Epithelial cell of proximal tubule (primary cell): Measurements from ENCODE around the gene POLR2J. TPM values are rescaled to one million over a fixed set of nuclear protein-coding genes. Genes with fewer than 3 reads are reported as not detected.

Source experiments
- DNase-seq: peaks from one replicate; pipeline ENCODE4 v3.0.0-alpha.2; 2011; ENCODE audit warnings: low read depth
- H3K4me3 ChIP-seq: 2 replicates; pipeline ENCODE4 v1.5.1; 2011; ENCODE audit warnings: low read depth, mild to moderate bottlenecking, low read length
- total RNA-seq: library from RNA; depleted of rRNA; stranded (reverse); fragments of >200 nt; gene quantifications from 2 replicates; pipeline ENCODE4 v1.2.3, GENCODE V29; 2015
- TF ChIP-seq, protein P1 (sequence below): conservative IDR thresholded peaks from 2 replicates; pipeline ENCODE4 v1.5.1; 2012; ENCODE audit warnings: low read depth, mild to moderate bottlenecking, low read length

Gene POLR2J
- total RNA-seq, 1 donor from 2014 or later: 32.8 TPM

DNA sequence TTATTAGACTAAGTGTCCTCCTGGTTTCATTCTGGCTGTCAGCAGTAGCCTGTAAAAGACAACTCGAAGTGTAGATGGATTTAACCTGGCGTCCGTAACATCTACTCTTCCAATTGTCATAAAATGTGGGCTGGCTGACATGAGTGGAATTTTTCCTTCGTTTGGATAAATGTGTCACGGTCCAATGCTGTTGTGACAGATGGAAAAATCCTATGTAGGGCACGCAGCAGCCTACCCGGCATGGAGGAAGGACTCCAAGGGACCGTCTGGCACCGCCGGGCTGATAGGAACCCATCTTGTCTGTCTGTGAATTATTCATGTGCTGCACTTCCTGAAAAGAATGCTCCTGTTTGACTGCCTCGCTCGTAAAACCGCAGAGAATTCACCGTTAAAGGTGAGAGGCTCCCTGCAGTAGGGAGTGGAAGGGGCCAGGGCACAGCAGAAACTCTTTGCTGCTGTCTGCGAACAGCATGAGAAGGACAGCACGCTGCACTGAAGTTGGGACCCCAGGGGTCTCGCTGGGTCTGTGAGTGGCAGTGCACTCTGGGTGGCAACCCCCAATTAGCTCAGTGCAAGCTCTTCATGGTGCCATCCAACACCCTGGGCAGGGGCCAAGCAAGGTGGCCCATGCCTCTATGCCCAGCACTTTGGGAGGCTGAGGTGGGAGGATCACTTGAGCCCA is 47.0 kb downstream of the POLR2J start:
- no peak for DNase-seq
- TF ChIP-seq, protein P1, sequence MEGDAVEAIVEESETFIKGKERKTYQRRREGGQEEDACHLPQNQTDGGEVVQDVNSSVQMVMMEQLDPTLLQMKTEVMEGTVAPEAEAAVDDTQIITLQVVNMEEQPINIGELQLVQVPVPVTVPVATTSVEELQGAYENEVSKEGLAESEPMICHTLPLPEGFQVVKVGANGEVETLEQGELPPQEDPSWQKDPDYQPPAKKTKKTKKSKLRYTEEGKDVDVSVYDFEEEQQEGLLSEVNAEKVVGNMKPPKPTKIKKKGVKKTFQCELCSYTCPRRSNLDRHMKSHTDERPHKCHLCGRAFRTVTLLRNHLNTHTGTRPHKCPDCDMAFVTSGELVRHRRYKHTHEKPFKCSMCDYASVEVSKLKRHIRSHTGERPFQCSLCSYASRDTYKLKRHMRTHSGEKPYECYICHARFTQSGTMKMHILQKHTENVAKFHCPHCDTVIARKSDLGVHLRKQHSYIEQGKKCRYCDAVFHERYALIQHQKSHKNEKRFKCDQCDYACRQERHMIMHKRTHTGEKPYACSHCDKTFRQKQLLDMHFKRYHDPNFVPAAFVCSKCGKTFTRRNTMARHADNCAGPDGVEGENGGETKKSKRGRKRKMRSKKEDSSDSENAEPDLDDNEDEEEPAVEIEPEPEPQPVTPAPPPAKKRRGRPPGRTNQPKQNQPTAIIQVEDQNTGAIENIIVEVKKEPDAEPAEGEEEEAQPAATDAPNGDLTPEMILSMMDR: no peak
- H3K4me3 ChIP-seq: no peak overlapping the region

DNA sequence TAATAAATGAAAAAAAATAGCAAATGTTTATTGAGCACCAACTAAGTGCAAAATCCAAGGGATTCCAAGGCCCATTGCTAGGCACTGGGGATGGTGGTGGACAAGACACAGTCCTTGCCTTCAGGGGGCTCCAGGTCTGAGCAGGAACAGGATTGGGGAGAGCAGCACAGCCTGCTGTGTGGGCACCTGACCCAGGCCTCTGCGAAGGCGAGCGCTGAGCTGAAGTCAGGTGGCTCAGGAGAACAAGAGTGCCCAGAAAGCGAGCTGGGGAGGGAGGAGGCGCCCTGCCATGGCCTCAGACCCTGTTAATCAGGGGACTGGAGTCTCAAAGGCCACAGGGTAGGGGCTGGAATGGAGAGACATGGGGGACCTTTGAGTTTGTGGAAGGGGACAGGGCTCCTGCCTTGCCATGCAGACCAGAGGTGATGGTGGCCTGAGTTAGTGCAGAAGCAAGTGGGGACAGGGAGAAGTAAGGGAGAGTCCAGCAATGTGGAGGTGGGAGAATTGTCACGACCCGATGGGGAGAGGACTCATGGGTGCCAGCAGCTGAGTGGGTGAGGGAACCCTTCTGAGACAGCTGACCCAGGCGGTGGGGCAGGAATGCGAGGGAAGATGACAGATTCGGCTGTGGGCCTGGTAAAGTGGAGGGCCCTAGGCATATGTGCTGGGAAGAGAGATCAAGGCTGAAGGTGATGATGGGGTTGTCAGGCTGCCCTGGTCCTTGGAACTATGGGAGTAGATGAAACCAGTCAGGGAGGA is 49.4 kb downstream of the POLR2J start:
- DNase-seq: no peak
- no peak overlapping the region for H3K4me3 ChIP-seq
- TF ChIP-seq, protein P1: no peak

DNA sequence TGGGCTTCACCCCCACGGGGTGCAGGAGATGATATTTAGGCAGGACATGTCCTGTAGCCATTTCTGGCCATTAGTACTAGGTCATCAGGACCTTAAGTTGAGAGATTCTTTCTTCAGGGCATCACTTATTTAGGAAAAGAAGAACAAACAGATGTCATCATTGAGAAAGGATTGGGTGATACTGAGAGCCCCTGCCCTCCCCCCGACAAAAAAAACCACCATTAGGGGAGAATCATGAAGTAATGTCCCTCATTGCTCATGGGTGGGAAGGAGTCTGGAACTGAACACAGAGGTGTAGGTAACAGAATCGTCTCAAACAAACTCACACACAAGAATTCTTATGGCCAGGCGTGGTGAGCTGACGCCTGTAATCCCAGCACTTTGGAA is 51.7 kb downstream of the POLR2J start:
- DNase-seq: no peak
- TF ChIP-seq, protein P1: no peak
- no peak overlapping the region for H3K4me3 ChIP-seq

DNA sequence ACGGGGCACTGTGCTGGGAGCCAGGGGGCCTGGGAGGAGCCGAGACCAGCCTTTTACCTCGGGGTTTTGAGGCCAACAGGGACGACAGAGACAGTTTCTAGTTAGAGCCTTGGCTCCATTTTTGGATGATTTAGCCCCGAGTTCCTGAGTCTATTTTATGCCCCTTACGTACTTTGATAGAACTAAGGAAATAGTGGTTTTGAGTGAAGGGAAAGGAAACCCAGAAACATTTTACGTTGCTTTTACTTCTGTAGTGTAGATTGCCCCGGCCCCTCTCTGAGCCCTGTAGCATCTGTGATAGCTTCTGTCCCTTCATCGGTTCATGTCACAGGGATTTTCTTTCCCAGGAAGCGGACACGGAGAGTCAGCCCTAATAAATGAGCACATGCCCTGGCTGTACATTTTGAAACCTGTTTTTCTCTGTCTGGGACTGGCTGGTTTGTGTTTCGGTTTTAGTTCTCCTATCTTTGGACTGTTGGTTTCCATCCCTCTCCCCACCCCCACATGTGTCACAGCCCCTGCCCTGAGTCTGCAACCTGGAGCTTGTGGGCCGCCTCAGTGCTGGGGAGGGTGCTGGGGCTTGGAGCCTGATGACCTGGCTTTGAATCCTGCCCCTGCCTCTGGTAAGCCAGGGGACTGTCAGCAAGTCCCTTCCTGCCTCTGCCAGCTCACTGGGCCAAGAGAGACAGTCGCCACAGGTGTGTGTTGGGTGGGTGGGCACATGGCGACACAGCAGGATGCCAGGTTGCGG is 52.3 kb downstream of the POLR2J start:
- TF ChIP-seq, protein P1: no peak
- no peak for DNase-seq
- no peak overlapping the region for H3K4me3 ChIP-seq

DNA sequence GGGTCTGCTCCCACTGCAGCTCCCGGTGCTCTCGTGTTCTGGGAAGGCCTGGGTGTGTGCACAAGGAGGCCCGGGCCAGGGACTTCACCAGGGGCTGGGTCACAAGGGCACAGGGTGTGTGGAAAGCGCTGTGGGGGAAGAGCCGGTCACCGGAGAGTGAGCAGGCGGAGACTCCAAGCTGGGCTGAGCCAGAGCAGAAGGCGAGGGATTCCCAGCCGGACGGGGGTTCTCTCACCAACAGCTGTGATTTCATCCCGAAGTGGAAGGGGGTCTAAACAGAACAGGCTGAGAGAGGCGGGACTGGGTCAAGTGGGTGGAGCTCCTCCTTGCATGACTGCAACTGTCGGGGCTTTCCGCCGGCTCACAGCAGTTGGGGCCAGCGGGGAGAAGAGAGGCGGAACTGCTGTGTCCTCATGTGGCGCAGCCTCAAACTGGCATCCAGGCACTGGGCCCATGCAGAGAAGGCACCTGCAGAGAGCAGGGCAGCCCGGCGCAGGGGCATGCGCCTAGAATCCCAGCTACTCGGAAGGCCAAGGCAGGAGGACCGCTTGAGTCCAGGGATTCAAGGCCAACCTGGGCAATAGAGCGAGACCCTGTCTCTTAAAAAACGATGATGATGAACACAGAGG is 53.0 kb downstream of the POLR2J start:
- no peak overlapping the region for H3K4me3 ChIP-seq
- TF ChIP-seq, protein P1: no peak
- no peak for DNase-seq

DNA sequence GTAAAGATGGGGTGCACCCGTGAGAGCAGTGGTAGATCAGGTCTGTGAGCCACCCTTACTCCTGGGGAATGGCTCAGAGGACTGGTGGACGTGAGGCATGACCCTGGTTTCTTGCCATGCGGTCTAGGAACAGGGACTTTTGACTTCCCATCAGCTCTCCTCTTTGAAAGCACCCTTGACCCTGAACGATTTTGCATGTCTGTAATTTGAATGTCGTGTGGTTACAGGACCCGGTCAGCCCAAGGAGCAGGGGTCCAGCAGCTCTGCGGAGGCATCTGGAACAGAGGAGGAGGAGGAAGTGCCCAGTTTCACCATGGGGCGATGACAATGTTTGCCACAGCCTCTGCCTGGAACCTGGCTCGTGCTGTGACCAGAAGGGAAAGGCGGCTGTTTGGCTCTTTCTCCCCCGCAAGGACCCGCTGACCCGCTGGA is 53.9 kb downstream of the POLR2J start:
- H3K4me3 ChIP-seq: no peak overlapping the region
- no peak for DNase-seq
- TF ChIP-seq, protein P1: no peak
